Astrocyte (in vitro differentiated cells and primary cell): ENCODE data around the gene PLP1. TPM values are rescaled to one million over a fixed set of nuclear protein-coding genes. Genes with fewer than 3 reads are reported as not detected.

Source experiments
- DNase-seq: peaks from one replicate; pipeline ENCODE4 v3.0.0-alpha.2; 2010; ENCODE audit warnings: low read depth
- FAIRE-seq: peaks from 2 replicates; lab custom pipeline; 2011; peaks lifted over from hg19 to GRCh38; lab: Jason Lieb, UNC
- H2AFZ ChIP-seq: 2 replicates; pipeline ENCODE4 v1.6.0; 2012; ENCODE audit warnings: low read depth, low read length, inconsistent platforms
- H3K27ac ChIP-seq: 2 replicates; pipeline ENCODE4 v1.5.1; 2011; ENCODE audit warnings: low read depth, low read length, inconsistent platforms
- H3K27me3 ChIP-seq: 2 replicates; pipeline ENCODE4 v1.6.0; 2011; ENCODE audit warnings: low read length, inconsistent platforms; ENCODE audit not compliant: insufficient read depth
- H3K36me3 ChIP-seq: 2 replicates; pipeline ENCODE4 v1.5.1; 2011; ENCODE audit warnings: low read length, inconsistent platforms; ENCODE audit not compliant: insufficient read depth
- H3K4me1 ChIP-seq: 2 replicates; pipeline ENCODE4 v1.5.1; 2011; ENCODE audit warnings: low read length, inconsistent platforms; ENCODE audit not compliant: insufficient read depth
- H3K4me2 ChIP-seq: 2 replicates; pipeline ENCODE4 v1.6.0; 2012; ENCODE audit warnings: low read length, inconsistent platforms
- H3K4me3 ChIP-seq: 2 replicates; pipeline ENCODE4 v1.5.1; 2011; ENCODE audit warnings: low read depth, mild to moderate bottlenecking, low read length, inconsistent platforms; ENCODE audit not compliant: insufficient read depth
- H3K79me2 ChIP-seq: 2 replicates; pipeline ENCODE4 v1.6.0; 2012; ENCODE audit warnings: mild to moderate bottlenecking, low read length, inconsistent platforms; ENCODE audit not compliant: insufficient read depth
- H3K9ac ChIP-seq: 2 replicates; pipeline ENCODE4 v1.6.0; 2012; ENCODE audit warnings: mild to moderate bottlenecking, low read length, inconsistent platforms
- H3K9me3 ChIP-seq: 2 replicates; pipeline ENCODE4 v1.5.1; 2012; ENCODE audit warnings: low read depth, mild to moderate bottlenecking, low read length, inconsistent platforms; ENCODE audit not compliant: insufficient read depth
- H4K20me1 ChIP-seq: 2 replicates; pipeline ENCODE4 v1.6.0; 2012; ENCODE audit warnings: low read length, inconsistent platforms; ENCODE audit not compliant: insufficient read depth
- H3K27ac Mint-ChIP-seq: one replicate; pipeline ENCODE4 v1.8.0; 2021; ENCODE audit warnings: mild to moderate bottlenecking, mixed read lengths; ENCODE audit not compliant: unreplicated experiment
- H3K27me3 Mint-ChIP-seq: one replicate; pipeline ENCODE4 v1.8.0; 2021; ENCODE audit warnings: low read depth, mixed read lengths; ENCODE audit not compliant: unreplicated experiment
- H3K36me3 Mint-ChIP-seq: one replicate; pipeline ENCODE4 v1.8.0; 2021; ENCODE audit warnings: low read depth, mixed read lengths; ENCODE audit not compliant: unreplicated experiment
- H3K4me1 Mint-ChIP-seq: one replicate; pipeline ENCODE4 v1.8.0; 2021; ENCODE audit warnings: low read depth, mixed read lengths; ENCODE audit not compliant: unreplicated experiment
- H3K4me3 Mint-ChIP-seq: one replicate; pipeline ENCODE4 v1.8.0; 2021; ENCODE audit warnings: mild to moderate bottlenecking, moderate library complexity, mixed read lengths; ENCODE audit not compliant: unreplicated experiment
- H3K9me3 Mint-ChIP-seq: one replicate; pipeline ENCODE4 v1.8.0; 2021; ENCODE audit warnings: mild to moderate bottlenecking, mixed read lengths; ENCODE audit not compliant: unreplicated experiment
- CTCF ChIP-seq: IDR thresholded peaks from 2 replicates; pipeline ENCODE4 v1.5.1; 2011; ENCODE audit warnings: low read depth, mild to moderate bottlenecking, inconsistent platforms, low read length, moderate library complexity; ENCODE audit not compliant: insufficient read depth
- EZH2 ChIP-seq: IDR thresholded peaks from 2 replicates; pipeline ENCODE4 v1.6.1; 2012; ENCODE audit warnings: mild to moderate bottlenecking, low read length, inconsistent platforms; ENCODE audit not compliant: insufficient read depth
- total RNA-seq: library from RNA; stranded (reverse); gene quantifications from 2 replicates; pipeline ENCODE4 v1.2.1, GENCODE V29; 2021

The PLP1 gene
- total RNA-seq, 1 donor from 2014 or later = 5.2 TPM

GRCh38 chrX:103792916-103793544, 16.4 kb downstream of the PLP1 start:
- Histone ChIP-seq H2AFZ (no peak overlapping the region), H3K4me3 (peak overlapping the region; percentile 26), H3K9ac (no peak overlapping the region), H3K36me3 (no peaks in the 10 kb centered on the region), H3K27ac (no peak overlapping the region), H3K4me1 (peaks cover 12% of the 10 kb centered on the region), H3K27me3 (no peaks in the 10 kb centered on the region), H3K79me2 (no peaks in the 10 kb centered on the region), H4K20me1 (no peaks in the 10 kb centered on the region), H3K4me2 (peak overlapping the region; percentile 77), H3K9me3 (no peaks in the 10 kb centered on the region)
- no peaks in the 10 kb centered on the region for H3K27me3 Mint-ChIP-seq
- peak; percentile 67 for DNase-seq
- H3K9me3 Mint-ChIP-seq = no peaks in the 10 kb centered on the region
- no peak overlapping the region for H3K4me3 Mint-ChIP-seq
- TF ChIP-seq CTCF (no peak), EZH2 (no peak)
- peak; percentile 97 for FAIRE-seq
- H3K4me1 Mint-ChIP-seq = peaks cover 18% of the 10 kb centered on the region
- peak overlapping the region; percentile 69 for H3K27ac Mint-ChIP-seq
- H3K36me3 Mint-ChIP-seq = no peaks in the 10 kb centered on the region

- H3K4me3 Mint-ChIP-seq = peak overlapping the region; percentile 22
Measured at GRCh38 chrX:103793545-103793940, 16.9 kb downstream of the PLP1 start.

More at GRCh38 chrX:103793545-103793940, 16.9 kb downstream of the PLP1 start:
- no peaks in the 10 kb centered on the region for H3K27me3 Mint-ChIP-seq
- H3K79me2 ChIP-seq = no peaks in the 10 kb centered on the region
- peaks cover 12% of the 10 kb centered on the region for H3K4me1 ChIP-seq
- peak overlapping the region; percentile 69 for H3K27ac Mint-ChIP-seq
- H3K36me3 Mint-ChIP-seq = no peaks in the 10 kb centered on the region
- H3K9ac ChIP-seq = peak overlapping the region; percentile 11
- H3K9me3 Mint-ChIP-seq = no peaks in the 10 kb centered on the region
- DNase-seq (peak; percentile 15), FAIRE-seq (peak; percentile 78)
- no peaks in the 10 kb centered on the region for H4K20me1 ChIP-seq
- peaks cover 18% of the 10 kb centered on the region for H3K4me1 Mint-ChIP-seq
- H3K36me3 ChIP-seq = no peaks in the 10 kb centered on the region
- no peaks in the 10 kb centered on the region for H3K9me3 ChIP-seq
- no peaks in the 10 kb centered on the region for H3K27me3 ChIP-seq
- H2AFZ ChIP-seq = peak overlapping the region; percentile 53
- H3K4me2 ChIP-seq = peak overlapping the region; percentile 77
- peak overlapping the region; percentile 45 for H3K27ac ChIP-seq
- H3K4me3 ChIP-seq = peak overlapping the region; percentile 26
- TF ChIP-seq CTCF (no peak), EZH2 (no peak)
